Measurements from ENCODE around the gene TNK1. TPM values are rescaled to one million over a fixed set of nuclear protein-coding genes. Genes with fewer than 3 reads are reported as not detected.

TNK1 gene
- total and polyA plus RNA-seq, 2 donors (not counting 3 experiments of a cell fraction or from before 2014, with no cell fraction given) = 0.22 to 0.58 TPM

DNA sequence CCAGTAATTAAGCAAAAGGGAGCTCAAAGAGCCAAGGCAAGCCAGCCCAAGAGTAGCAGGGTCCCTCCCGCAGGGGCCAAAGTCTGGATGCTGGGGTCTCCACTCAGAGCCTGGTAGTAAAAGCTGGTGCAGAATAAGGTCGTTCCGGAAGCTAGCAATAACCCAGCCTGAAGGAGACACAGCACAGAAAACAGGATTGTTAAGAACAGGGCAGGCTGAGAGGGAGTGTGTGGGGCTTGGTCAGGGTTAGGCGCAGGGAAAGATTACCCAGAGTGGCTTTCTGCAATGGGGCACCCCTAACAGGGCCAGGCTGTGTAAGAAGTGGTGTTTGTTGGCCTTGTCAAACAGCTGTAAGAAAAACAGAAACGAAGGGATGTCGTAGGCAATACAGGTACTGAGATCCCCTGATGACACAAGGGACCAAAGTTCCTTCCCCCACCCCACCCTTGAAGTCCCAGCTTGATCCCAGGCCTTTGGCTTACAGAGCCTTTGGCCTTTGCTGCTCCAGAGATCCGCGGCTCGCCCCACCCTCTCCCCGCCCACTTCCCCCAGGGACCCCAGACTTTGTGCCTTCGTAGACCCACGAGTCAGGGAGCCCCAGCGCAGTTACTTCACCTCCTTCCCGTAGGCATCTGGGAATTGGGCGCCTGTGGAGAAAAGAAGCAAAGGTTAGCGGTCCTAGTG, 22.3 kb downstream of the TNK1 start:
- BruUV-seq (replicated peaks) = TSS peak; percentile 64
- Histone ChIP-seq H4K20me1 (replicated peaks; ENCODE audit: control insufficient read depth, extremely low read depth, insufficient read depth, low read length) (no peaks in the 10 kb centered on the region), H3K9me3 (replicated peaks; ENCODE audit: control insufficient read depth, insufficient read depth, low read length) (no peaks in the 10 kb centered on the region), H3K4me1 (ENCODE audit: control insufficient read depth, extremely low read depth, insufficient read depth, low read length) (peaks cover 12% of the 10 kb centered on the region), H3K9me1 (replicated peaks; ENCODE audit: control insufficient read depth, extremely low read depth, insufficient read depth, low read length) (no peaks in the 10 kb centered on the region), H3K79me2 (ENCODE audit: control insufficient read depth, insufficient read depth, low read length) (peaks cover 4% of the 10 kb centered on the region), H2AFZ (ENCODE audit: low read depth, low read length) (peak overlapping the region; percentile 68), H3K27me3 (ENCODE audit: control insufficient read depth in 2 of 2, insufficient read depth in 2 of 2, low read length in 2 of 2) (no peaks in the 10 kb centered on the region), H3K27ac (ENCODE audit: insufficient read depth, low read depth, low read length) (no peak overlapping the region), H3K4me2 (ENCODE audit: insufficient read depth, low read length) (peak overlapping the region; percentile 50), H3K4me3 (replicated peaks in 1 of 3; ENCODE audit: insufficient read depth in 1 of 3, low read depth in 1 of 3, low read length in 3 of 3) (peak overlapping the region; percentile 43 to 61 (median 52)), H3K36me3 (ENCODE audit: control insufficient read depth in 2 of 2, extremely low read depth in 1 of 2, insufficient read depth in 2 of 2, low read length in 2 of 2) (no peaks in the 10 kb centered on the region), H3K9ac (replicated peaks; ENCODE audit: extremely low read depth, insufficient read depth, low read length) (peak overlapping the region; percentile 30)
- CTCF ChIA-PET = interaction anchor here (0.6 to 2.9 kb wide), 7 partner anchors 9 to 111 kb away, joined by 3 to 40 read pairs (median 5); partner anchors contain the start of genes PLSCR3, TMEM102, TMEM95 and TNK1
- peak; percentile 69 for FAIRE-seq
- no peak for DNase-seq (ENCODE audit: low read depth, low spot score)
- POLR2A ChIA-PET = interaction anchor here (0.5 to 1.6 kb wide), 8 partner anchors 9 to 283 kb away, joined by 3 to 11 read pairs (median 6); partner anchors contain the start of genes PLSCR3 and TMEM102
- intact Hi-C loops (cut with micrococcal nuclease) = no loop called here
- TF ChIP-seq, protein P1, sequence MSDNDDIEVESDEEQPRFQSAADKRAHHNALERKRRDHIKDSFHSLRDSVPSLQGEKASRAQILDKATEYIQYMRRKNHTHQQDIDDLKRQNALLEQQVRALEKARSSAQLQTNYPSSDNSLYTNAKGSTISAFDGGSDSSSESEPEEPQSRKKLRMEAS (IDR thresholded peaks at IDR 0.05; ENCODE audit: insufficient read depth, insufficient read length) = no peak
- TF ChIP-seq POLR2A (IDR thresholded peaks at IDR 0.05; ENCODE audit: low read depth, low read length) = no peak
- dilution Hi-C loops (cut with MboI; ENCODE audit: extremely low pct_ligation_motif_present, low sequenced_read_pairs) = no loop called here

DNA sequence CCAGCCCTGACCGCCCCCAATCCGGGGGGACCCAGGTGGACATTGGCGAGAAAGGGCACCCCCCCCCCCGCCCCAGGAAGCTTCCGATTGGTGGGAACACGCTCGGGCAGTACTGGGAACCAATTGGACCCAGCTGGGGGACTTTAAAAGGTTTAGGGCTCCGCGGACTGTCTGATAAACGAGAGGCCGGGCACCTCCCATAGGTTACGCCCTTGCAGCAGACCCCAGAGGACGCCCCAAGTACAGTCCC, 22.8 kb downstream of the TNK1 start:
- Histone ChIP-seq H3K36me3 (ENCODE audit: control insufficient read depth in 2 of 2, extremely low read depth in 1 of 2, insufficient read depth in 2 of 2, low read length in 2 of 2) (peaks cover 0 to under 1% of the 10 kb centered on the region in 2 experiments), H4K20me1 (replicated peaks; ENCODE audit: control insufficient read depth, extremely low read depth, insufficient read depth, low read length) (no peaks in the 10 kb centered on the region), H3K9me1 (replicated peaks; ENCODE audit: control insufficient read depth, extremely low read depth, insufficient read depth, low read length) (no peaks in the 10 kb centered on the region), H2AFZ (ENCODE audit: low read depth, low read length) (peak overlapping the region; percentile 68), H3K9me3 (replicated peaks; ENCODE audit: control insufficient read depth, insufficient read depth, low read length) (no peaks in the 10 kb centered on the region), H3K27ac (ENCODE audit: insufficient read depth, low read depth, low read length) (peak overlapping the region; percentile 21), H3K4me1 (ENCODE audit: control insufficient read depth, extremely low read depth, insufficient read depth, low read length) (peaks cover 12% of the 10 kb centered on the region), H3K79me2 (ENCODE audit: control insufficient read depth, insufficient read depth, low read length) (peaks cover 4% of the 10 kb centered on the region), H3K9ac (replicated peaks; ENCODE audit: extremely low read depth, insufficient read depth, low read length) (peak overlapping the region; percentile 30), H3K4me3 (replicated peaks in 1 of 3; ENCODE audit: insufficient read depth in 1 of 3, low read depth in 1 of 3, low read length in 3 of 3) (peak overlapping the region; percentile 43 to 61 (median 52)), H3K27me3 (ENCODE audit: control insufficient read depth in 2 of 2, insufficient read depth in 2 of 2, low read length in 2 of 2) (no peaks in the 10 kb centered on the region), H3K4me2 (ENCODE audit: insufficient read depth, low read length) (peak overlapping the region; percentile 50)
- ChIA-PET CTCF (interaction anchor here (0.6 to 2.9 kb wide), 19 partner anchors 10 to 283 kb away, joined by 3 to 40 read pairs (median 4); partner anchors contain the start of genes CHRNB1, PLSCR3, TMEM102 and TMEM95), POLR2A (interaction anchor here (0.5 to 1.6 kb wide), 16 partner anchors 9 to 340 kb away, joined by 3 to 14 read pairs (median 5); partner anchors contain the start of genes MPDU1, PLSCR3, POLR2A and TMEM102)
- BruUV-seq (replicated peaks) = no TSS peak
- FAIRE-seq = no peak
- intact Hi-C loops (cut with micrococcal nuclease) (no loop called here), dilution Hi-C loops (cut with MboI; ENCODE audit: extremely low pct_ligation_motif_present, low sequenced_read_pairs) (no loop called here)
- DNase-seq (ENCODE audit: low read depth, low spot score) = no peak
- TF ChIP-seq FOS (IDR thresholded peaks at IDR 0.05; ENCODE audit: borderline replicate concordance, insufficient read depth, low read length) (no peak), EZH2 (IDR thresholded peaks at IDR 0.05; ENCODE audit: borderline replicate concordance, low read depth, low read length, severe bottlenecking) (no peak), POLR2AphosphoS5 (IDR thresholded peaks at IDR 0.05; ENCODE audit: insufficient read depth, low read depth, low read length) (no peak), JUN (IDR thresholded peaks at IDR 0.05; ENCODE audit: borderline replicate concordance, insufficient read depth, insufficient read length, low read depth) (no peak), POLR2A (IDR thresholded peaks at IDR 0.05; ENCODE audit: low read depth, low read length) (no peak), MYC (IDR thresholded peaks at IDR 0.05; ENCODE audit: low read depth, low read length) (no peak)
